ENCODE results near the gene SEZ6L.

GRCh38 chr22:26267856-26268255 is 98.6 kb downstream of the SEZ6L start:
- TF ChIP-seq YY1 (IDR thresholded peaks at IDR 0.05; ENCODE audit: insufficient read depth, insufficient read length) (no peak), ZNF274 (IDR thresholded peaks at IDR 0.05; ENCODE audit: low read depth, low read length) (no peak), SUZ12 (IDR thresholded peaks at IDR 0.05; ENCODE audit: extremely low read depth, insufficient read depth, insufficient read length) (no peak)
